ENCODE measurements around the gene DNASE1L1.

The DNASE1L1 gene

DNA sequence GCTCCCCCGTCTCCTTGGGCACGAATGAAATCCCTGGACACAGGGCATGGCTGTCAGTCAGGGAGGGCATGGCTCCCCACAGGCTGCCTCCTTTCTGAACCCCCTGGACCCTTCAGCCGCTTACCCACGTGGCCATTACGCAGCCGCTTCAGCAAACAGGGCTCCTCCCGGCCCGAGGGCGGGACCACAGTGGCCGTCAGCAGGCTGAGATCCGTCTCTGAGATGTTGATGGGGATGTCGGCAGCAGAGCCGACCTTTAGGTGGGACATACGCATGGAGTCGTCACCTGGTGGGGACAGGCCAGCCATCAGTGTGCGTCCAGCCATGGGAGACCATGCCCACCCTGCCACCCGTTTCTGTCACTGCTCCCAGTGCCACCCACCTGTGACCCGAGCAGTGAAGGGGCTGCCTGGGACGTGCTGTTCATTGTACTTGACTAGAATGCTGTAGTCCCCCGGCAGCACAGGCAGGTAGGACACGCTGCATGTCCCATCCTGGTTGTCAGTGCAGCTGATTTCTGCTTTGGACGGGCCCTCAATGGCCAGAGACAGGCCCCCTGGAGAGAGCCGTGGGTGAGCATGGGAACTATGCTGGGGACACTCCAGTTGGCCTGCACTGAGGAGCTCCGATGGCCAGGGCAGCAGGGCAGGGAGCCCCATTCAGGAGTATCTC lies 55.7 kb downstream of the DNASE1L1 start:
- DNase-seq (ENCODE audit: extremely low read depth, insufficient read length), result no peak
- Histone ChIP-seq H3K4me3 (replicated peaks; ENCODE audit: low read depth, low read length) (no peak overlapping the region), H3K36me3 (ENCODE audit: control insufficient read depth, insufficient read depth, low read length) (peaks cover 30% of the 10 kb centered on the region), H3K27me3 (replicated peaks; ENCODE audit: control insufficient read depth, insufficient read depth, low read length) (no peaks in the 10 kb centered on the region)
- TF ChIP-seq, protein P1, sequence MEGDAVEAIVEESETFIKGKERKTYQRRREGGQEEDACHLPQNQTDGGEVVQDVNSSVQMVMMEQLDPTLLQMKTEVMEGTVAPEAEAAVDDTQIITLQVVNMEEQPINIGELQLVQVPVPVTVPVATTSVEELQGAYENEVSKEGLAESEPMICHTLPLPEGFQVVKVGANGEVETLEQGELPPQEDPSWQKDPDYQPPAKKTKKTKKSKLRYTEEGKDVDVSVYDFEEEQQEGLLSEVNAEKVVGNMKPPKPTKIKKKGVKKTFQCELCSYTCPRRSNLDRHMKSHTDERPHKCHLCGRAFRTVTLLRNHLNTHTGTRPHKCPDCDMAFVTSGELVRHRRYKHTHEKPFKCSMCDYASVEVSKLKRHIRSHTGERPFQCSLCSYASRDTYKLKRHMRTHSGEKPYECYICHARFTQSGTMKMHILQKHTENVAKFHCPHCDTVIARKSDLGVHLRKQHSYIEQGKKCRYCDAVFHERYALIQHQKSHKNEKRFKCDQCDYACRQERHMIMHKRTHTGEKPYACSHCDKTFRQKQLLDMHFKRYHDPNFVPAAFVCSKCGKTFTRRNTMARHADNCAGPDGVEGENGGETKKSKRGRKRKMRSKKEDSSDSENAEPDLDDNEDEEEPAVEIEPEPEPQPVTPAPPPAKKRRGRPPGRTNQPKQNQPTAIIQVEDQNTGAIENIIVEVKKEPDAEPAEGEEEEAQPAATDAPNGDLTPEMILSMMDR (IDR thresholded peaks at IDR 0.05; ENCODE audit: insufficient read depth, low read length, poor library complexity, severe bottlenecking), result no peak

DNA sequence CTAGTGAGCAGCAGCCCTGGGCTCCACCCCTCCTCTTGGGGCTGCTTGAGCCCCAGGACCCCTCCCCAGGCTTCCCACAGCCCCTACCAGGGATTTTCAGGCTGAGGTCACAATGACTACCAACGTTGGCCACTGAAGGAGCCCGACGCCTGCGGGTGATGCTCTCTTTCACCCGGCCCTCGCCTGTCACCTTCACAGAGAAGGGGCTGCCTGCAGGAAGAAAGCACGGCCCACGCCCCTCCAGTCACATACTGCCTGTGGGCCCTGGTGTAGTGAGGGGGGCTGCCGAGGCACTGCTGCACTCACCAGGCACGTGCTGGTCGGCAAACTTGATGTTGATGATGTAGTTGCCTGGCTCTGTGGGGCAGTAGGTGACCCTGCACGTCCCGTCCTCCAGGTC lies 56.6 kb downstream of the DNASE1L1 start:
- Histone ChIP-seq H3K4me3 (replicated peaks; ENCODE audit: low read depth, low read length) (no peak overlapping the region), H3K27me3 (replicated peaks; ENCODE audit: control insufficient read depth, insufficient read depth, low read length) (no peaks in the 10 kb centered on the region), H3K36me3 (ENCODE audit: control insufficient read depth, insufficient read depth, low read length) (peaks cover 25% of the 10 kb centered on the region)
- TF ChIP-seq, protein P1 (IDR thresholded peaks at IDR 0.05; ENCODE audit: insufficient read depth, low read length, poor library complexity, severe bottlenecking), result no peak
- DNase-seq (ENCODE audit: extremely low read depth, insufficient read length), result no peak

DNA sequence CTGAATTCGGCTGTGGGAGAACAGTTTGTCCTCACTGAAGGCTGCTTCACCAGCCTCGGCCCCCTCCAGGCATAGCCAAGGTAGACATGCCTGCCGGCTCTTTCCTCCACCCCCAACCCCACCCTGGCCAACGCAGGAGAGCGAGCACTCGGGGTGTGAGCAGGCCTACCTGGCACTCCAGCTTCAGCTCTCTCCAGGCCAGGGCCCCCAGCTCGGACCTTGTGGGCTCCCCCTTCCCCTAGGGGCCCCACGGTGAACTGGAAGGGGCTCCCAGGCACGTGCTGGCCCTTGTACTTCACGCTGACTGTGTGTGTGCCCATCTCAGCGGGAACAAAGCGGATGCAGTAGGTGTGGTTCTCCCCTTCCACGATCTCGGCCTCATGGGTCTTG lies 57.0 kb downstream of the DNASE1L1 start:
- DNase-seq (ENCODE audit: extremely low read depth, insufficient read length), result no peak
- Histone ChIP-seq H3K4me3 (replicated peaks; ENCODE audit: low read depth, low read length) (no peak overlapping the region), H3K27me3 (replicated peaks; ENCODE audit: control insufficient read depth, insufficient read depth, low read length) (no peaks in the 10 kb centered on the region), H3K36me3 (ENCODE audit: control insufficient read depth, insufficient read depth, low read length) (peaks cover 22% of the 10 kb centered on the region)
- TF ChIP-seq, protein P1 (IDR thresholded peaks at IDR 0.05; ENCODE audit: insufficient read depth, low read length, poor library complexity, severe bottlenecking), result no peak

Measured in GM06990 (cell line).